GM19240 (cell line): ENCODE data around the gene TPPP3.

ENCODE experiments used
- DNase-seq: peaks from one replicate; pipeline ENCODE4 v3.0.0; 2011; ENCODE audit warnings: low spot score; ENCODE audit not compliant: insufficient read length

The TPPP3 gene

DNA sequence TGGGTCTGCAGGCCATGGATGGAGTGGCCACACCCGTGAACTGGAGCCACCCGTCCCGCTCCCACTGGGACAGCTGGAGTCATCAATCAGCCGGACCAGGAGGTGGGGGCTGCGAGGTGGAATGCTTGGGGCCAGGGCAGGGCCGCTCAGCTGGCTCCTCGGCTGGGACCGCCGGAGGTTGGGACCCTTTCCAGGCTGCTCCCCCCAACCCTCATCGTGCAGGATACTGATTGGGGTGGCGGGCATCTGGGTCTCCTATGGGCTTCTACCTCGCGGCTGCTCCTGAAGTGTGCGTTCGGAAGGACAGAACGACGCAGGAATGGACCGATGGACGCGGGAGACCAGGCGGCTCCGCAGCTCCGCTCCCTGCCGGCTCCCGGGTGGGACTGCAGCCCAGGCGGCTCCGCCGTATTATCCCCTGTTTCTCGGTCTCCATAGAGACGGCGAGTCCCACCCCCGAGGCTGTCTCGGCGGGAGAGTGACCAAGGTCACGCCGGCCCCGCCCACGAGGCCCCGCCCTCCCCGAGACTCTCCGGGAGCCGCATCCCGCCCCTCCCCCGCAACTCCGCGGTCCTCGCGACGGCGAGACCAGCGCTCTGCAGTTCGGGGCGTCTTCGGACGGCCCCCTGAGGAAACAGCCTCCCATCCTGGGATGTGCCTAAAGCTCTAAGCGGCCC is at the start of gene TPPP3:
TSS of gene TPPP3 (minus strand) at position 388 of the 677 bp plus-strand sequence. CDS start 2,387 bp downstream, outside the sequence.
- DNase-seq, result no peak

DNA sequence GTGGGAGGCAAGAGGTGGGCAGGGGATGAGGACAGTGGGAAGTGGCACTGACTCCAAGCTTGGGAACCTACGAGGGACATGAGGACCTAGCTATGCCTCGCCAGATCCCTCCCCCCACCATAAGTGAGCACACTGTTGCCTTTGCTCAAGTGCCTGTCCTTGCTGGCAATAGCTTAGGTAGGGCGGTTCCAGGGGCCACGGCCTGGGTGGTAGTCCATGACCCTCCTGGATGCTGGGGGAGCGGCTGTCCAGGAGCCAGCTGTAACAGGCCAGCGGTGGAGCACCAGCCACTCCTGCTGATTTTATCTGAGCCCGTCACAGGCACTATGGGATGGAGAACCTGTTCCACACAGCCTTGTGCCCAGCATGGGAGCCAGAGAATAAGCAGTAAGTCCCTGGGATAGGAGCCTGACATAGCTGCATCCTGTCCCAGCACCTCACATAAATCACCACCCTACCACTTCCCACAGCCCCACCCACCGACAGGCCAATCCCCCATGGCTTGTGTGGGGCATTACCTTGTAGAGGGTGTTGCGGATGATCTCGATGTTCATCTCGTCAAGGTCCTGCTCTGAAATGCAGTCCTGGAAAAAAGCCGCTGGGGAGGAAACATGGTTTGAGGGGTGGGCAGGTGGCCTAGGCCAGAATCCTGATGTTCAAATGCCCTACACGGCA is 49.4 kb upstream of the TPPP3 start:
- DNase-seq, result no peak

DNA sequence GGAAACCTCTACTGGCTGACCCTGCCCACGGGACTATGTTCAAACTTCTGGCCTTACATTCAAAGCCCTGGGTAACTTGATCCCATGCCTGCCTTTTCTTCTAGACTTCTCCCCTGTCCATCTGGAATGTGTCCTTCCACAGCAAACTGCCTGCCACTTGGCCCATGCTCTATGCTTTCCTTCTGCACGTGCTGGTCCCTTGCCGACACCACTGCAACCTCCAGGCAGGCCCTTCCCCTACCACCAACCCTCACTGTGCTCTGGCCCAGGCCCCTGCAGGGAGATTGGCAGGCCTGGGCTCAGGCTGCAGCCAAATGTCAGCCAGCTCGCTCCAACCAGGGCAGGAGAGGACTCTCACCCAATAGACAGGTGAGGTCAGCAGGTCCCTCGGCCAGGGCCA is 48.6 kb upstream of the TPPP3 start:
- DNase-seq, result no peak

DNA sequence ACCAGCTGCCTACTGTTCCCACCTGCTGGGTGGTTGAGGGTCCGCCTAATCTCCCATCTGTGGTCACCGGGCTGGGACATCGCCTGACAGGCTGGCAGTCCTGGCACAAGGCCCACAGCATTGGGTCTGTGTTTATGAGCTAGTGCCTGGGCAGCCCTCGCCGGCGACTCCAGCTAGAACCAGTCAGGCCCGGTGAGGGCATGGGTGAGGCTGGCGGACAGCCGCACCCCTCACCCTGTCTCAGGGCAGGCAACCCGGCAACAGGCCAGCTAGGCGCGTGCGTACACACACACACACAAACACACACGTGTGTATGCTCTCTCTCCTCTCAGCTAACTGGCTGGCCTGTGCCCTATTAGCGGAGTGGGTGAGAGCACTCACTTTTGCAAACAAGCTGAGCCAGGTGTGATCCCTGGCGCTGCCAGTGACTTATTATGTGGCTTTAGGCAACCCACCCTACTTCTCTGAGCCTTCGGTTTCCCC is 48.0 kb upstream of the TPPP3 start:
- no peak for DNase-seq

DNA sequence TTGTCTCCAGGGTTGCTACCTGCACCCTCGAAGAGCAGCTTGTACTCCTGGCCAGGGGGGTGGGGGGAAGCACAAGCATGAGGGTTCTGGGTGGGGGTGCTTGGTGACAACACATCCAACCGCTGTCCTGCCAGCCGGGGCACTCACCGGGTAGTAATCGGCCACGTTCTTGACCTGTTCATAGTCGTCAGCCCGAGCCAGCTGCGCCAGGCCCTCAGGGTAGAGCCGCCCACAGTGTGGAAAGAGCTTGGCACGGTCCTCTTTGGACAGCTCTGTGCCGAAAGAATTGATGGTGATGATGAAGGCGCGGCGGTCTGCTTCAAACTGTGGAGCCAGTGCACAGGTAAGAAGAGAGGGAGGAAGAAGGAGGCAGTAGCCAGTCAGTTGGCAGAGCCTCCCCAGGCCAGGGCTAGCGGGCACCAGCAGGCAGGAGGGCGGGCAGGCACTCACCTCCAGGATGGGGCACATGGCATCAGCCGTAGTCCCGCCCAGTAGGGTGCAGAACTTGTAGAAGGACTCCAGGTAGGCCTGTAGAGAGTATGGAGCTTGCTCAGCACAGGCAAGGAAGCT is 45.6 kb upstream of the TPPP3 start:
- DNase-seq, result no peak

DNA sequence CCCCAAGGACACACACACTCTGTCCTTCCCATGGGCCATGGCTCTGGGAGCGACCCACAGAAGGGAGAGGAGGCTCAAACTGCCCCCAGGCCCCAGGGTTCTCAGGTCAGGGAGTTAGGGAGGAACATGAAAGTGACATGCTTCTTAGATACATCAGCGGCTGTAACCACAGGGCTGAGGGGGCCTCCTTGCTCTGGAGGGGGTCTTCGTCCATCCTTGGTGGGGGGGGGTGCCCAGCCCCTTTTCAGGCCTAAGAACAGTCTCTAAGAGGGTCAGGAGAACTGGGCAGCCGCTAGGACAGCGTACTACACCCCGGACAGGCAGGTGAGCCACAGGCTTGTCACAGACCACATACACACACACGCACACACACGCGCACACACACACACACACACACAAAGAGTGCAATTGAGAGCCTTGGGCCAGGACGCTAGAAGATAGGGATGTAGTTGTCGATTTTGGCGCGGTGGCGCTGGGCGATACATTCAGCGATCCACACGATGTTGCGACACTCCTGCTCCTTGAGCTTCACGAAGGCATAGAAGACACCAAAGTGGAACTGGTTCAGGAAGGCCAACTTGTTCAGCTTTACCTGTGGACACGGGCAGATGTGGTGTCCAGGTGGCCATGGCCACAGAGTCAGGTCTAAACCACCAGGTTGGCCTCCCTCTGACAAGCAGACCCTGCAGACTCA is 44.9 kb upstream of the TPPP3 start:
- no peak for DNase-seq

DNA sequence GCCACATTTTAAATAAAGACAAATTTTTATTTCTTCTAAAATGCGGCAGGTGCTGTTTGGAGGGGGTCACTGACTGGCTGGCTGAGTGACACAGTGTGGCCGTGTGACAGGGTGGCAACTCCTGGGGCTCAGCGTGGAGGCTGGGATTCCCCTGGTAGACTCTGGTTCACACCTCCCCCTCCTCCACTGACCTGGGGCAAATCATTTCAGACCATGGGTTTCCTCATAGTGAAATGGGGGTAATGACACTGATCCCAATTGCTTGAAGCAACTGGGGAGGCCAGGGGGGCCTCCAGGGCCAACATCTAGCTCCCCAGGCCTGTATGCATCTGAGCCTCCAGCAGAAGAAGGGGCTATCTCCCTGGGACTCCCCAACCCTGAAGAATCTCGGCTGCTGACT is 44.2 kb upstream of the TPPP3 start:
- DNase-seq, result no peak

DNA sequence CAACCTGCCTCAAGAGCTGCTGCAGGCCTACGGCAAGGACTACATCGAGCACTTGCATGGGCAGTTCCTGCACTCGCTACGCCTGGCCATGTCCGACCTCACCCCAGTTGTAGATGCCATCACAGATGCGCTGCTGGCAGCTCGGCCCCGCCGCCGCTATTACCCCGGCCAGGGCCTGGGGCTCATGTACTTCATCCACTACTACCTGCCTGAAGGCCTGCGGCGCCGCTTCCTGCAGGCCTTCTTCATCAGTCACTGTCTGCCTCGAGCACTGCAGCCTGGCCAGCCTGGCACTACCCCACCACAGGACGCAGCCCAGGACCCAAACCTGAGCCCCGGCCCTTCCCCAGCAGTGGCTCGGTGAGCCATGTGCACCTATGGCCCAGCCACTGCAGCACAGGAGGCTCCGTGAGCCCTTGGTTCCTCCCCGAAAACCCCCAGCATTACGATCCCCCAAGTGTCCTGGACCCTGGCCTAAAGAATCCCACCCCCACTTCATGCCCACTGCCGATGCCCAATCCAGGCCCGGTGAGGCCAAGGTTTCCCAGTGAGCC is 43.4 kb upstream of the TPPP3 start:
- no peak for DNase-seq

DNA sequence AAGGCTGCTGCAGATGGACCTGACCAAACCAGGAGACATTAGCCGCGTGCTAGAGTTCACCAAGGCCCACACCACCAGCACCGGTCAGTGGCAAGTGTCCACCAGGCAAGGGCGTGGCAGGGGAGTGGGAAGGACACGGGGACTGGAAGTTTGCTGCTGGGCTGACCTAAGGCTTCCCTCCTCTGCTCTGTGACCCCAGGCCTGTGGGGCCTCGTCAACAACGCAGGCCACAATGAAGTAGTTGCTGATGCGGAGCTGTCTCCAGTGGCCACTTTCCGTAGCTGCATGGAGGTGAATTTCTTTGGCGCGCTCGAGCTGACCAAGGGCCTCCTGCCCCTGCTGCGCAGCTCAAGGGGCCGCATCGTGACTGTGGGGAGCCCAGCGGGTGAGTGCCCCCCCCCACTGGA is 42.5 kb upstream of the TPPP3 start:
- DNase-seq, result no peak

DNA sequence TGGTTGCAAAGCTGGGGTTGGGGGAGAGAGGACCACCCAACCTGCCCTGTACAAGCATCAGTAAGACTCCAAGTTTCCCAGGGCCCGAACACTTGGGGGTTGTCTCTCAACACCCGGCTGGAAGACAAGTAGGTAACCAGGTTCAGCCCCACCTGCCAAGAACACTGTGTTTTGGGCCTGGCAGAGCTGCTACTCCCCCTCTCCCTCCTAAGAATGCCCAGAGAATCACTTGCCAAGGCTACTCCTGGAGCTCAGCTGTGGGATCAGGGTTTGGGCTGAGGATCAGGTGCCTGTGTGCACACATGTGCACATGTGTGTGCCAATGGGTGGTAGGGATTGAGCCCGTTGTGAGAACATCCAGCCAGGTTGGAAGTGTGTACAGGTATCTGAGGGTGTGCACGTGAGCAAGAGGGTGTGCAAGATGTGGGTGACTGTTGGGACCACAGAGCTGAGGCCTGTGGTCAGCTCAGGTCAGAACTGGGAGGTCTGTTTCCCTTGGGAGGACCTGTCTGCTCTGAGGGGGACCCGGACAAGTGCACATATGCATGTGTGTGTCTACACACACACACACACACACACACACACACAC is 39.9 kb upstream of the TPPP3 start:
- DNase-seq, result no peak

DNA sequence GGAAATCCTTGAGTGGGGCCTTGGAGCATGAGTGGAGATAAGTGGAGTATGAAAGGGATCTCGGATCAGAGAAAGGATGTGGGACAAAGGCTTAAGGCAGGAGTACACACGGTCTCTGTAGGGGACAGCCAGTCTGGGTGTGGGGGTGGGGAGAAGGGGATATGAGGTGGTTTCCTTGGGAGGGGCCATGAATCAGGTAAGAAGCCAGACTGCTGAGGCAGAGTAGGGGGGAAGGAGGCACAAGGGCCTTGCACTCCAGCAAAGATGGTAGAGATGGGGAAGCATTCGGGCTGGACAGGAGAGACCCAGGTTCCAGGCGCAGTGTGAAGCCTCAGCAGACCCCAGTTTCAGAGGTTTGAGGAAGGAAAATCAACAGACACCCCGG is 39.2 kb upstream of the TPPP3 start:
- no peak for DNase-seq

DNA sequence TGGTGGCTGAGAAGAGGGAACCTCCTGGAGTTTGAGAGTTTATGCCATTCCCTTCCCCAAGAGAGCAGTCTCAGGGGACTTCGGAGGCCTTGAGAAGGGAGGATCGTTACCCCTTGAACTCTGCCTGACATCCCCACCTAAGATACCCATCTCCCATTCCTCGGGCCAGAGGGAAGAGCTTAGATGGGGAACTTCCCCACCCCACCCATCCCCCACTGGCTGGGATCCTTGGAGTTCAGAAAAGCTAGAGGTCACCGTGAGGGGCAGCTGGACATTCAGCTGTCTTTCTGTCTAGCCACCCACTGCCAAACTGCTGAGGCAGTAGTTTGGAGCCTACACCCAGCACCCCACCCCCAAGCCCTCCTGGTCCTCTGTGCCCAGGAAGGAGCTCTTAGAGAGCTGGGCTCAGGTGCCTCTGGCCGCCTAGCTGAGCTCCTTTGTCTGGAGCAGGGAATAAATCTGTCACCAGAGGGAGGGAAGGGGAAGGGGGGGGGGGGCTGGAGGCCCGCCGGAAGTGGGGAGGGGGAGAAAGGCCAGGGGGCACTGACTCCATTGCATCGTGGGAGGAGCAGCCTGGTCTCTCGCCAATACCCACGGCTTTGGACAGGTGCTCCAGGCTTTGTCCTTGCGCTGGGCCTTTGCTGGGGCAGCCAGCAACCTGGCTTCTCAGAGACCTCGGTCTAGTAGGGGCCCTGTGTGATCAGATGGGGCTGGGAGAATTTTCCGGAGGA is 38.6 kb upstream of the TPPP3 start:
- DNase-seq, result no peak

DNA sequence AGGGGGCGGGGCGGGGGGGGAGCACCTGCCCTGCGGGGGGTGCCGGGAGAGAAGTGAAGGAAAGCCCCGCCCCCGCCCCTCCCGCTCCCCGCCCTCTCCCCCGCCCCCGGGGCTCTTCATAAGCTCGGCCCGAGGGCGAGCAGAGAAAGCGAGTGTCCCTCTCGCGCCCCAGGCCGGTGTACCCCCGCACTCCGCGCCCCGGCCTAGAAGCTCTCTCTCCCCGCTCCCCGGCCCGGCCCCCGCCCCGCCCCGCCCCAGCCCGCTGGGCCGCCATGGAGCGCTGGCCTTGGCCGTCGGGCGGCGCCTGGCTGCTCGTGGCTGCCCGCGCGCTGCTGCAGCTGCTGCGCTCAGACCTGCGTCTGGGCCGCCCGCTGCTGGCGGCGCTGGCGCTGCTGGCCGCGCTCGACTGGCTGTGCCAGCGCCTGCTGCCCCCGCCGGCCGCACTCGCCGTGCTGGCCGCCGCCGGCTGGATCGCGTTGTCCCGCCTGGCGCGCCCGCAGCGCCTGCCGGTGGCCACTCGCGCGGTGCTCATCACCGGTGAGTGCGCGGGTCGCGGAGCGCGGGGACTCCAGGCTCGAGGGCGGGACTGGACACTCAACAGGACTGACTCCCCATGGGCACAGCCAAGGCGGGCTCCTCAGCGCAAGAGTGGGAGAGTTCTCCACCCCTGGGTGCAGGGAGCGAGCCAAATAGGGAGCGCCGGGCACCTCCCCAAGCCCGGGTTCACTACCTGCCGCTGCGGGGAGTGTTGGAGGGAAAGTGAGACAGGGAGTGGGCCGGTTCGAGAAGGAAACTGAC is 37.9 kb upstream of the TPPP3 start, which contains the start of gene HSD11B2:
TSS of gene HSD11B2 (plus strand) at position 145 of the 798 bp plus-strand sequence. CDS start at position 273, 128 bp downstream.
- no peak for DNase-seq

DNA sequence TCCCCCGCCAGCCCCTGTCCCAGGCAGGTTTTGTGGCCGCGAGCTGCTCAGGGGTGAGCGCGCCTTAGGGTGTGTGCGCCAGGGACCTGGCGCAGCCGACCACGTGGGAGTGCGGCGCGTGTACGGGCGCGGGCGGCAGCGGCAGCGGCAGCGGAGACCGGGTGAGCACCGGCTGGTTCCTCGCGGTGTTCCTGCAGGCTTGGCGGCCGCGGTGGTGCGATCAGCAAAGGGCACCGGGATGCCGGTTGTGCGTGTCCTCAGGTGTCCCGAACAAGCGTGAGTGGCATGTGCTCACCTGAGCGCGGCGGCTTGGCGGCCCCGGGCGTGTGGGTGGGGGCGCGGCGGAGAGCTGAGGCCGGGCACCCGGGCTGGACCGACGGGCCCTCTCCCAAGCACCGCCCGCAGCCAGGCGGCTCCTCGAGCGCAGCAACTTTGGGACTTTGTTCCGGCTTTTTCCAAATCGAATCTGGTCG is 37.2 kb upstream of the TPPP3 start:
- no peak for DNase-seq

DNA sequence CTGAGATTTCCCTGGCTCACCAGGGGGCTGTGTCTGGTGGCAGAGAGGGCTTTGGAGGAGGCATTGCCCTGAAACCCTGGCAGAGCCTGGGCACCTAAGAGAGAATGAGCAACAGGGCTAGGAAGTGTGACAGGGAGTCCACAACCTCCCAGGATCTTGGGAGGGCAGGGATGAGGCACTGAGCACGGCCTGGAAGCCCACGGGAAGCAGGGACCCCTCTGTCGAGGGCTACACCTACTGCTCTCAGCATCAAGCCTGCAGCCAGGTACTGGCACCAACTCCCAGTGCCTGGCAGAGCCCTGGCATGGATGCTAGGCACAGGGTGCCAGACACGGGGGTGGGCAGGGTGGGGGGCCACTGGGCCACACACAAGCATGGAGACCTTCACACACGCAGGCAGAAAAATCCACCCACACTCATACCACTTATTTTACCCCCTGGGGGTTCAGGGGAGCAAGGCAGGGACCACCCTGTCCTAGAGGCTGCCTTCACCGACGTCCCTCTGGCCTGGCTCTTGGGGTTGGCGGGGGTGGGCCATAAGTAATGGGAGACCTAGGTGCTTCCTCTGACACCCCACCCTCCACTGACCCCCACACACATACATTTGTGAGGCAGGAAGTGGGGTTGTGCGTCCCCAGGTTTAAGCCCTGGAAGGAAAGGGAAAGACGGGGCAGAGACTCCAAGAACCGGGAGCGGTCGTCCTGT is 36.7 kb upstream of the TPPP3 start:
- DNase-seq, result no peak

DNA sequence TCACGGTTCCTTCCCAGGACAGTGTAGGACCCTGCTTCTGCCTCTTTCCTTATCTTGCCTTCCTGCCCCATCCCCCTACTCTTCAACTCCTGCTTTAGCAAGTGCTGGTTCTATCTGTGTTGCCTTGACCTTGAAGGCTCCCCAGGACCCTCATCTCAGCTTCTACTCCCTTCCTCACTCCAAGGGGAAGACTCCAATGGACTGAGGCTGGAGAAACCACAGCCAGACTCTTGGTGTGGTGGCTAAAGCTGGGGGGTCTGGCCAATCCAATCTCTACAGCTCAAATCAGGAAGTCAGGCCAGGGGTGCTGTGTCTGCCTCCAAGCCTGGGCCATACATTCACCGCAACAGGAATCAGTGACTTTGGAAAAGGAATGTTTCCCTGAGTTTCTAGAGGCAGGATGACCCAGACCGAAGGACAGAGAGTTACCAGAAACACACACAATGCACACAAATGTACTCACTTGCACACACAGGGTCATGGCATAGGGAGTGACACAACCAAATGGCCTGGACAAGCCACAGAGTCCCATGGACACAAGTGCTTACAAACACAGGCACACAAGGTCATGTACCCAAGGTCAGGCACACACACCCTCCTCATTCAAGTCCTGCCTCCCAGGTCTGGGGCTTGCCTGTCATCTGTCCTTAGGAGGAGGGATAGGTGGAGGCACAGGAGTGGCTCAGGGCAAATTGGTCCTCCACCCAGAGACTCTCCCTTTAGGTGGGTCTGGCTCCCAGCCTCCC is 35.9 kb upstream of the TPPP3 start:
- no peak for DNase-seq

DNA sequence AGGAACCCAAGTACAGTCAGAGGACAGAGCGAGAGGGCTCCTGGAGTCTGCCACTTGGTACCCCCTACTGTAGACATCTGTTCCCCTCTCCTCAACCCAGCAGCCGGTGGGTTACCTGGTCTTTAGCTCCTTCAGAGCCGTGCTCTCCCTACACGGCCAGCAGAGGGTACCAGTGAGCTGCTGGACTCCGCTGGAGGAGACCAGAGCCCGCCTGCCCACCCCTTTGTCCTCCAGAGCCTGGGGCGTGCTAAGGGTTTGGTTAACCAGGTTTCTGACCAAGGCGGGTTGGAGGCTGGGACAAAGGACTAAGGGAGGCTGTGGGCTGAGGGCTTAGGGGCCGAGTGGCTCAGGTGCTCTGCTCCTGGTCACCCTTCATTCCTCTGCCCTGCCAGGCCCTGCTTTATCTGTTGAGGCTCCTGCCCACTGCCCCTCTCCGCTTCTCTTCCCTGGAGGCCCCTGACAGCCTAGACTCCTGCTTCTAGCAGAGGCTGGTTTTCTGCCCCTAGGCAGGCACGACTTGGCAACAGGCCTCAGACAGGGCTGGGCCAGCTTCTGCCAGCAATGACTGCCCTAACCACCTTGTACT is 34.9 kb upstream of the TPPP3 start:
- DNase-seq, result peak; percentile 66

DNA sequence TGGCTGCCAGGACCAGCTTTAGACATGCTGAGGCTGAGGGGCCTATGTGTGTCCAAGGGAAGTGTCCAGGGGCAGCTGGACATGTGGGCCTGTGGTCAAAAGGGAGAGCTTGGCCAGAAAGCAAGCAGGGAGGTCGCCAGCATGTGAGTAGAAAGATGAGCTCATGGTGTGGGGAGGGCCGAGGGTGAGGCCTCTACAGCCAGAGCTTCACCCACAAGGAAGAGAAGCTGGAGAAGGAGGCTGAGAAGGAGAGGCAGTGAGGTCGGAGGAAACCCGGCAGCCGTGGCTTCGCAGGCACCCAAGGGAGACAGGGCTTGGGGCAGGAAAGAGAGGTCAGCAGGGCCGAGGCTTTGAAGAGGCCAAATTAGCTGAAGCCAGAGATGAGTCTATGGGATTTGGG is 33.7 kb upstream of the TPPP3 start:
- DNase-seq, result no peak
